ENCODE data around the gene SHLD2. TPM values are rescaled to one million over a fixed set of nuclear protein-coding genes. Genes with fewer than 3 reads are reported as not detected.
A peak's percentile ranks its signal among the peaks of the same experiment; 100 is the strongest.
"Not testable (repeated sequence)": the region's sequence is repeated elsewhere in the genome, so short reads cannot be mapped to it uniquely, and the experiment has no call there.

The SHLD2 gene
- polyA plus RNA-seq, 1 donor = 52.6 TPM

- DNase-seq = not testable (repeated sequence)
These were observed 10.7 kb upstream of the SHLD2 start for GRCh38 chr10:87084291-87084782.

- no peak for DNase-seq
These were observed 9.5 kb upstream of the SHLD2 start for GRCh38 chr10:87085537-87085936.

DNA sequence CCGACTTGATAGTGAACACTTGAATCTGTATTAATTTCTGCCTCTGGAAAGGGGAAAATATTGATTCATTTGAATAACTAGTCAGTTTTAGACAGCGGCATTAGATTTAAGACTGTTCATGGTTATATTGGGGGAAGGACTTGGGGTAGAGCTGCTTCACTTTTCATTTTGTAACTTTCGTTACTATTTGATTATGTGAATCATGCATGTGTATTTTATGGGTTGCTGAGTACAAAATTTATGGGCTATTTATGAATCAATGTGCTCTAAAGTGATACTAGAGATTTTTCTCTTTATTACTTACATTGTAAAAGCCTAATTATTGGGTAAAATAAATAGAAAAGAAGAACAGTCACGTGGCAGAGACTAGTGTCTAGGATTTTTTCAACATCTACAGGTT is 5.3 kb upstream of the SHLD2 start:
- DNase-seq = no peak

DNA sequence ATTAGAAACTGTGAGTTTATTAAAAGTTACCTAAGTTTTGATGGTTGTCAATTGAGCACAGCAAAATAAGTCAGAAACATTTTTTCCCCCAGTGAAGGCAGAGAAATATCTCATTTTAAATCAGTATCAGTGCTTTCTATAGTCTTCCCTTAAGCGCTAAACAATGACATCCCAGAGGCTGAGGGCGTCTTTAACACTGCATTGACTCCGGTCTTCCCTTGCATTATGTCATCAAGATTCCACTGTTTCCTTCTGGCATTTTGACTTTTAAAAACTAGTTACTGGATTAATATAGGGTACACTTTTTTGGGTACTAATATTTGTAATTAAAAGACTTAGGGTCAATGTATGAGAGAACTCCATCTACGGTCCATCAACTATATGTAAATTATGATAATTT is 4.2 kb upstream of the SHLD2 start:
- no peak for DNase-seq

- DNase-seq = no peak
These were observed 2.6 kb upstream of the SHLD2 start for GRCh38 chr10:87092376-87092860.

DNA sequence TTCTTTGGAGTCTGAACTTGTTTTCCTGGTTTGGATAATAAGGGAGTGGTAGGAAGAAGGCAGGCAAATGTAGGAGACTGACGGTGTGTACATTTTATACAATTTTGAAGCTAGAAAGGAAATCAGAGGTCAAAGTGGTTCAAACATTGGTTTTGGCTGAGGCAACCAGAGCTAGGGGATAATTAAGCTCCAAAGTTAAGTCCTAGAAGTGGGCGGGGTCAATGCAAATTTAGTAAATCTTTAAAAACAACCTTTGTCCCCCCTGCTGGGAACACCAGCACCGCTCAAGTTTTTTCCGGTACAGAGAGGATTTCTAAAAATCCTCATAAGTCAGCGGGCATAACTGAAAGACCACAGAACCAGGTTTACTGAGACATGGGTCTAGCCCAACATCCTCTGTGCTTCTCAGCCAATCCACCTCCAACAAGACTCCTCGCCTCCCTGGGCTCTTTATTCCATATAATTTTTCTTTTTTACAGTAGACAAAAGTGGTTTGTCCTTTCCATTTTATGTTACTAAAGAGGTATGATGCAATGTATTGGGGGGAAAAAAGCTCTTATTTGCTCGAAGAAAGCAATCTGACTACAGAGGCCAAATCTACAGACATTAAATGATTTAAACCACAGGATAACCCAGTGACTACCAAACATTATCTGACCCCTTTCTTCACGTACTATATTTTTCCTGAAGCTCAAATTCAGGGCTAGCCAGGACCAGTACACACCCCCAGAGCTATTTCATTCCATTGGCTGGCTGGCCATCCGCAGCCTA is 2.0 kb upstream of the SHLD2 start:
- peak; percentile 44 for DNase-seq

- DNase-seq = no peak
These were observed 1.2 kb upstream of the SHLD2 start for GRCh38 chr10:87093632-87094372.

- peak; percentile 52 for DNase-seq
These were observed 385 bp downstream of the SHLD2 start for GRCh38 chr10:87095236-87095945.

GRCh38 chr10:87101996-87102395 is 7.0 kb downstream of the SHLD2 start:
- no peak for DNase-seq

- DNase-seq = not testable (repeated sequence)
These were observed 9.7 kb downstream of the SHLD2 start for GRCh38 chr10:87104727-87105126.

DNA sequence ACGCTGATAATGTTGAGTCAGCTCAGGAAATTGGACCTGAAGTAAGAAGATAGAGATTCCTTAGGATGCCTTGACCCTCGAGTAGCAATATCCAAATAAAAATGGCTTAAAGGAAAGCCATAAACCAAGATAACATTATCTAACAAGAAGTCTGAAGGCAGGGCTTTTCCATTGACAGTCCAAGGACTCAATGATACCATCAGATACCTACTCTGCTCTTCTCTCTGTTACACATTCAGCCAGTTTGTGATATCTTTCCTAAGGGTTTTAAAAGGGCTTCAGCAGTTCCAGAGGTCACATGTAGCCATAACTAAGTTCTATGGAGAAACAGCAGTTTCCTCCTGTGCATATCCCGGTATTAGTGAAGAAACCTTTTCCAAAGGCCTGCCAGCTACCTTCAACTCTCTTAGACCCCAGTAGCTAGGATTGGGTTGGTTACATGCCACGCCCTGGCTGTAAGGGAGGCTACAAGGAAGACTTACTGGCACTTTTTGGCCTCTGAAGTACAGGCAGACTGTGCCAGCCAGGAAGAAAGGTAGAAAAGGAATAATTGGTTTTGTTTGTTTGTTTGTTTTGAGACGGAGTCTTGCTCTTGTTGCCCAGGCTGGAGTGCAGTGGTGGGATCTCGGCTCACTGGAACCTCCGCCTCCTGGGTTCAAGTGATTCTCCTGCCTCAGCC is 10.6 kb downstream of the SHLD2 start:
- DNase-seq = no peak

- not testable (repeated sequence) for DNase-seq
These were observed 23.1 kb downstream of the SHLD2 start for GRCh38 chr10:87118122-87118521.

- DNase-seq = not testable (repeated sequence)
These were observed 24.0 kb downstream of the SHLD2 start for GRCh38 chr10:87119029-87119428.

- DNase-seq = not testable (repeated sequence)
These were observed 28.3 kb downstream of the SHLD2 start for GRCh38 chr10:87123351-87123750.

DNA sequence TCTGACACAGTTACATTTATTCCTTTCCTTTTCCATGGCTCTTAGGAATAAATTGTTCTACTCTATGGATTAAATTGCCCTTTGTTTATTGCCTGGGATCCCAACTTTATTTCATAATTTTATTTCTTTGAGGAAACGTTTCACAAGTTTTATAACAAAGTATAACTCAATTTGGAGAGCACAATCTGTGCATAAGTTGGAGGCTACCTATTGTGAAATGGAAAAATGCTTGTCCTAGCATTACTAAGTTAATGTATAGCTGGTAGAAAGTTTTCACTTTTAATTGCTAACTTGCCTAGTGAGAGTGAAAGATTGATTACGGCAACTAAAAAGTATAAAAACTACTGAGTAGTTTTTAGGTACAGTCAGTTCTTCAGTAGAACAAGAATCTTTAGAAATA is 32.0 kb downstream of the SHLD2 start:
- not testable (repeated sequence) for DNase-seq

DNA sequence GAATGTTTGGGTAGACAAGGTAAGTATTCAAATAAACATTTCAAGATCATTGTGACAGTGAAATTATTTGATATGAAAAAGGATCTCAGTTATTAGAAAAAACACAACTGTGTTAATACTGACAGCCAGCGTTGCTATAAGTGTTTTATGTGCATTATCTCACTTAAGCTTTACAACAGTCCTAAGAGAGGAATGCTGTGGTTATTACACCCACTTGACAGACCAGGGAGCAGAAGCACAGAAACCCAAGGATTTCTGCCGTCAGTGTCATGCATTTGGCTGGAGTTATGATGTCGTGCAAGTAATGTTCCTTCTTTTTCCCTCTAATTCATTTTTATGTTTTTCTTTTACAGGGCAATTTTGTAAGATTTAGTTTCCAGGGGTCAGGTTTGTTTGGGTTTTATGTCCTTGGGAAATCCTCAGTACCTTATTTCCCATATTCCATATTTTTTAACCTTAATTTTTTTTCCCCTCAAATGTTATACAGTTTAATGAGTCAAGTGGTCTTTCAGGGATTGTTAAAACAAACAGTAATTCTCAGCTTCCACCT is 32.7 kb downstream of the SHLD2 start:
- DNase-seq = not testable (repeated sequence)

DNA sequence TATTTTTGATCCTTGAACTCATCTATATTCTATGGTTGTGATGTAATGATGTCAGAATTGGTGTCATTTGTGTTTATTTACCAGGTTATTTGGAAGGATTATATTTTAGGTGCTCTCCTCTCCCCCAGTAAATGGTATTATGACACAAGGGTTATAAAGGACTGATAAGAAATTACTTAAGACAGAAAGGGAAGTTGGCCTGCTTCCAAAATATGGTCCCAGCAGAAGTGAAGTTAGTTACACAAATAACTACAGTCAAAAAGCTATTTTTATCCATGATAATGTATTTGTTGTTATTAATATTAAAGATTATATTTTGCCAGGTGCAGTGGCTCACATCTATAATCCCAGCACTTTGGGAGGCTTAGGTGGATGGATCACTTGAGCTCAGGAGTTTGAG is 37.2 kb downstream of the SHLD2 start:
- DNase-seq = not testable (repeated sequence)

DNA sequence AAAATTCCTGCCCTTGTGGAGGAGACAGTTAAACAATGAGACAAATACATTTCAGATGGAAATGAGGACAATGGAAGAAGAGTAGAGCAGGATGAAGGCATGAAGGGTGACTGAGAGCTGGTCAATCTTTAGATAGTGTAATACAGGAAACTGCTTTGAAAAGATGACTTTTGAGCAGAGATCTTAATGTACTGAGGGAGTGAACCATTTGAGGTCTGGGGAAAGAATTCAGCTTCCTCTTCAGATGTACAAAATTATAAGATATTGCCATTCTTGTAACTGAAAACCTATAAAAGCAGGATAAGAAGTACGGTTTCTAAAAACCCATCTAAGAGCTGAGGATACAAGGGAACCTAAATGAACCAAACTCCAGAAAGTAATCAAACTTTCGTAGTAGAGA is 38.9 kb downstream of the SHLD2 start:
- DNase-seq = not testable (repeated sequence)

- DNase-seq = not testable (repeated sequence)
These were observed 39.4 kb downstream of the SHLD2 start for GRCh38 chr10:87134440-87134839.

- not testable (repeated sequence) for DNase-seq
These were observed 42.5 kb downstream of the SHLD2 start for GRCh38 chr10:87137478-87137877.
